Measurements from ENCODE around the gene CHCHD6.

Gene CHCHD6

GRCh38 chr3:126711121-126711760 is 7.2 kb downstream of the CHCHD6 start:
- Mint-ChIP-seq H3K4me1 (ENCODE audit: low read depth) (peaks cover 7% of the 10 kb centered on the region), H3K27ac (no peak overlapping the region), H3K9me3 (no peaks in the 10 kb centered on the region), H3K27me3 (no peaks in the 10 kb centered on the region), H3K4me3 (no peak overlapping the region), H3K36me3 (ENCODE audit: low read depth) (peaks cover 19% of the 10 kb centered on the region)
- no peak for DNase-seq

GRCh38 chr3:126713199-126713598 is 9.2 kb downstream of the CHCHD6 start:
- no peak overlapping the region for H3K27ac Mint-ChIP-seq
- no peaks in the 10 kb centered on the region for H3K9me3 Mint-ChIP-seq
- H3K4me3 Mint-ChIP-seq = no peak overlapping the region
- H3K27me3 Mint-ChIP-seq = no peaks in the 10 kb centered on the region
- no peak for DNase-seq
- peaks cover 7% of the 10 kb centered on the region for H3K4me1 Mint-ChIP-seq (ENCODE audit: low read depth)
- peaks cover 5% of the 10 kb centered on the region for H3K36me3 Mint-ChIP-seq (ENCODE audit: low read depth)

GRCh38 chr3:126714276-126714900 is 10.3 kb downstream of the CHCHD6 start:
- Mint-ChIP-seq H3K9me3 (no peaks in the 10 kb centered on the region), H3K4me3 (no peak overlapping the region), H3K27me3 (no peaks in the 10 kb centered on the region), H3K4me1 (ENCODE audit: low read depth) (peaks cover 7% of the 10 kb centered on the region), H3K36me3 (ENCODE audit: low read depth) (peaks cover 3% of the 10 kb centered on the region), H3K27ac (no peak overlapping the region)
- DNase-seq = no peak

GRCh38 chr3:126714921-126715320 is 10.9 kb downstream of the CHCHD6 start:
- Mint-ChIP-seq H3K9me3 (no peaks in the 10 kb centered on the region), H3K27me3 (no peaks in the 10 kb centered on the region), H3K4me1 (ENCODE audit: low read depth) (peaks cover 7% of the 10 kb centered on the region), H3K36me3 (ENCODE audit: low read depth) (no peaks in the 10 kb centered on the region), H3K27ac (no peak overlapping the region), H3K4me3 (no peak overlapping the region)
- DNase-seq = no peak

- H3K36me3 Mint-ChIP-seq (ENCODE audit: low read depth) = no peaks in the 10 kb centered on the region
- DNase-seq = no peak
- no peaks in the 10 kb centered on the region for H3K27me3 Mint-ChIP-seq
- no peaks in the 10 kb centered on the region for H3K9me3 Mint-ChIP-seq
- H3K4me3 Mint-ChIP-seq = no peak overlapping the region
- no peak overlapping the region for H3K27ac Mint-ChIP-seq
- peaks cover 7% of the 10 kb centered on the region for H3K4me1 Mint-ChIP-seq (ENCODE audit: low read depth)
Observed at GRCh38 chr3:126715432-126715831, 11.4 kb downstream of the CHCHD6 start.

- Mint-ChIP-seq H3K4me1 (ENCODE audit: low read depth) (peaks cover 7% of the 10 kb centered on the region), H3K4me3 (no peak overlapping the region), H3K9me3 (no peaks in the 10 kb centered on the region), H3K27me3 (no peaks in the 10 kb centered on the region), H3K36me3 (ENCODE audit: low read depth) (no peaks in the 10 kb centered on the region), H3K27ac (no peak overlapping the region)
- no peak for DNase-seq
Observed at GRCh38 chr3:126716057-126716456, 12.0 kb downstream of the CHCHD6 start.

GRCh38 chr3:126718561-126719445 is 14.8 kb downstream of the CHCHD6 start:
- peaks cover under 1% of the 10 kb centered on the region for H3K36me3 Mint-ChIP-seq (ENCODE audit: low read depth)
- H3K4me1 Mint-ChIP-seq (ENCODE audit: low read depth) = peaks cover 5% of the 10 kb centered on the region
- H3K4me3 Mint-ChIP-seq = no peak overlapping the region
- H3K27me3 Mint-ChIP-seq = no peaks in the 10 kb centered on the region
- no peaks in the 10 kb centered on the region for H3K9me3 Mint-ChIP-seq
- no peak overlapping the region for H3K27ac Mint-ChIP-seq
- no peak for DNase-seq

- no peak overlapping the region for H3K4me3 Mint-ChIP-seq
- H3K9me3 Mint-ChIP-seq = peaks cover 4% of the 10 kb centered on the region
- no peak overlapping the region for H3K27ac Mint-ChIP-seq
- H3K36me3 Mint-ChIP-seq (ENCODE audit: low read depth) = peaks cover 15% of the 10 kb centered on the region
- no peak for DNase-seq
- H3K27me3 Mint-ChIP-seq = no peaks in the 10 kb centered on the region
- H3K4me1 Mint-ChIP-seq (ENCODE audit: low read depth) = peaks cover 5% of the 10 kb centered on the region
Observed at GRCh38 chr3:126720596-126720995, 16.6 kb downstream of the CHCHD6 start.

- Mint-ChIP-seq H3K27ac (no peak overlapping the region), H3K36me3 (ENCODE audit: low read depth) (peaks cover 21% of the 10 kb centered on the region), H3K27me3 (no peaks in the 10 kb centered on the region), H3K9me3 (peaks cover 4% of the 10 kb centered on the region), H3K4me3 (no peak overlapping the region), H3K4me1 (ENCODE audit: low read depth) (peaks cover 3% of the 10 kb centered on the region)
- DNase-seq = no peak
Observed at GRCh38 chr3:126721246-126721645, 17.2 kb downstream of the CHCHD6 start.

GRCh38 chr3:126723237-126723636 is 19.2 kb downstream of the CHCHD6 start:
- Mint-ChIP-seq H3K4me3 (no peak overlapping the region), H3K27ac (no peak overlapping the region), H3K27me3 (no peaks in the 10 kb centered on the region), H3K9me3 (peaks cover 4% of the 10 kb centered on the region), H3K36me3 (ENCODE audit: low read depth) (peaks cover 40% of the 10 kb centered on the region), H3K4me1 (ENCODE audit: low read depth) (peaks cover 1% of the 10 kb centered on the region)
- no peak for DNase-seq

- no peaks in the 10 kb centered on the region for H3K27me3 Mint-ChIP-seq
- peaks cover 1% of the 10 kb centered on the region for H3K4me1 Mint-ChIP-seq (ENCODE audit: low read depth)
- H3K9me3 Mint-ChIP-seq = peaks cover 4% of the 10 kb centered on the region
- H3K36me3 Mint-ChIP-seq (ENCODE audit: low read depth) = peaks cover 44% of the 10 kb centered on the region
- no peak overlapping the region for H3K4me3 Mint-ChIP-seq
- no peak overlapping the region for H3K27ac Mint-ChIP-seq
- no peak for DNase-seq
Observed at GRCh38 chr3:126723801-126724200, 19.8 kb downstream of the CHCHD6 start.

GRCh38 chr3:126728680-126729079 is 24.6 kb downstream of the CHCHD6 start:
- peaks cover 10% of the 10 kb centered on the region for H3K4me1 Mint-ChIP-seq (ENCODE audit: low read depth)

GRCh38 chr3:126730376-126730775 is 26.3 kb downstream of the CHCHD6 start:
- H3K9me3 Mint-ChIP-seq = no peaks in the 10 kb centered on the region
- H3K27me3 Mint-ChIP-seq = no peaks in the 10 kb centered on the region
- H3K36me3 Mint-ChIP-seq (ENCODE audit: low read depth) = peaks cover 93% of the 10 kb centered on the region
- no peak overlapping the region for H3K4me3 Mint-ChIP-seq
- H3K27ac Mint-ChIP-seq = no peak overlapping the region
- peaks cover 8% of the 10 kb centered on the region for H3K4me1 Mint-ChIP-seq (ENCODE audit: low read depth)
- DNase-seq = no peak

More at GRCh38 chr3:126728680-126729079, 24.6 kb downstream of the CHCHD6 start:
- H3K27ac Mint-ChIP-seq = no peak overlapping the region
- no peak for DNase-seq
- peaks cover 4% of the 10 kb centered on the region for H3K9me3 Mint-ChIP-seq
- no peaks in the 10 kb centered on the region for H3K27me3 Mint-ChIP-seq
- H3K36me3 Mint-ChIP-seq (ENCODE audit: low read depth) = peaks cover 89% of the 10 kb centered on the region
- no peak overlapping the region for H3K4me3 Mint-ChIP-seq

- Mint-ChIP-seq H3K27ac (no peak overlapping the region), H3K4me3 (no peak overlapping the region), H3K36me3 (ENCODE audit: low read depth) (peaks cover 93% of the 10 kb centered on the region), H3K9me3 (no peaks in the 10 kb centered on the region), H3K27me3 (no peaks in the 10 kb centered on the region), H3K4me1 (ENCODE audit: low read depth) (peaks cover 8% of the 10 kb centered on the region)
- DNase-seq = no peak
Observed at GRCh38 chr3:126731044-126731443, 27.0 kb downstream of the CHCHD6 start.

Measured in activated T-cell treated with anti-CD3 and anti-CD28 coated beads, Interleukin-2, amount 50 U/mL, for 24 hours (primary cell).